ENCODE results near the gene IL1RAPL1.

GRCh38 chrX:29107231-29107630, 520.0 kb downstream of the IL1RAPL1 start:
- TF ChIP-seq POLR2A (IDR thresholded peaks at IDR 0.05) = no peak
- TF ChIP-seq, protein P1, sequence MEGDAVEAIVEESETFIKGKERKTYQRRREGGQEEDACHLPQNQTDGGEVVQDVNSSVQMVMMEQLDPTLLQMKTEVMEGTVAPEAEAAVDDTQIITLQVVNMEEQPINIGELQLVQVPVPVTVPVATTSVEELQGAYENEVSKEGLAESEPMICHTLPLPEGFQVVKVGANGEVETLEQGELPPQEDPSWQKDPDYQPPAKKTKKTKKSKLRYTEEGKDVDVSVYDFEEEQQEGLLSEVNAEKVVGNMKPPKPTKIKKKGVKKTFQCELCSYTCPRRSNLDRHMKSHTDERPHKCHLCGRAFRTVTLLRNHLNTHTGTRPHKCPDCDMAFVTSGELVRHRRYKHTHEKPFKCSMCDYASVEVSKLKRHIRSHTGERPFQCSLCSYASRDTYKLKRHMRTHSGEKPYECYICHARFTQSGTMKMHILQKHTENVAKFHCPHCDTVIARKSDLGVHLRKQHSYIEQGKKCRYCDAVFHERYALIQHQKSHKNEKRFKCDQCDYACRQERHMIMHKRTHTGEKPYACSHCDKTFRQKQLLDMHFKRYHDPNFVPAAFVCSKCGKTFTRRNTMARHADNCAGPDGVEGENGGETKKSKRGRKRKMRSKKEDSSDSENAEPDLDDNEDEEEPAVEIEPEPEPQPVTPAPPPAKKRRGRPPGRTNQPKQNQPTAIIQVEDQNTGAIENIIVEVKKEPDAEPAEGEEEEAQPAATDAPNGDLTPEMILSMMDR (IDR thresholded peaks at IDR 0.05) = no peak

Measured in breast epithelium (tissue), 3 donors.